ENCODE data around the gene OOSP3. TPM values are rescaled to one million over a fixed set of nuclear protein-coding genes. Genes with fewer than 3 reads are reported as not detected.
A peak's percentile ranks its signal among the peaks of the same experiment; 100 is the strongest.

Gene OOSP3
- total RNA-seq = not detected in 2 replicates
- polyA plus RNA-seq = not detected in 2 replicates
- 0.12 TPM in 1 of 2 replicates, not detected in the other for polyA plus RNA-seq (2011; cell fraction: cytosol; rRNA removed)
- 0.24 TPM in 1 of 2 replicates, not detected in the other for polyA plus RNA-seq (2011; cell fraction: nucleus; rRNA removed)
- polyA plus RNA-seq (2012) = not detected in 2 replicates
- polyA minus RNA-seq = 0.23 TPM in 1 of 2 replicates, not detected in the other
- not detected for polyA minus RNA-seq (2011; cell fraction: cytosol; rRNA and poly(A)+ RNA removed)
- 0.77 and 0.91 TPM in 2 replicates for polyA minus RNA-seq (2011; cell fraction: nucleus; rRNA and poly(A)+ RNA removed)
- Bru-seq, nascent RNA = percentile 42 among the genes with signal in this experiment
- BruChase-seq, experiment 1, labeled RNA remaining after a 6-hour chase = percentile 36 among the genes with signal in this experiment
- percentile 41 among the genes with signal in this experiment for BruChase-seq, experiment 2, labeled RNA remaining after a 2-hour chase
- long read RNA-seq = 0 reads

DNA sequence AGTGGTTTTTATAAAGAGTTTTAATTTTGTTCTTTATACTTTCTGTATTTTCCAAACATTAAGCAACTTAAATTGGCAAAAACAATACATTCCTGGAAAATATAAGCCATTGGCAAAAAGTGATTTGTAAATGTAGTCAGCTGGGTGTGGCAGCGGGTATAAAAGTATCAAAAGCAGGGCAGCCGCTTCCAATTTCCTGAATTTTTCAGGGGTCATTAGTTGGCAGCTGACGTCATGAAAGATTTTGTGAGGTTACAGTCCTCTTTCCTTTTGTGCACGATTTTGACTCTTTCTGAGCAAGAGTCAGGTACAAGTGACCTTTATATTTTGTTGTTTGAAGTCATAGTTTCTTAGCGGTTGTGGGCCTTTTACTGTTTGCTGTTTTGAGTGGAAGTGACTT, at the start of gene OOSP3:
TSS of gene OOSP3 (plus strand) at position 208 of the 400 bp plus-strand sequence. CDS start at position 235, 27 bp downstream.
- Histone ChIP-seq H3K4me3 (replicated peaks in 1 of 3; ENCODE audit: insufficient read depth in 1 of 3, low read depth in 1 of 3, low read length in 3 of 3) (no peak within 1 kb of the TSS), H3K9ac (replicated peaks; ENCODE audit: extremely low read depth, insufficient read depth, low read length) (no peak within 1 kb of the TSS), H3K27ac (ENCODE audit: insufficient read depth, low read depth, low read length) (no peak within 1 kb of the TSS), H3K4me1 (ENCODE audit: control insufficient read depth, extremely low read depth, insufficient read depth, low read length) (no peaks in the 10 kb centered on the region), H3K9me3 (replicated peaks; ENCODE audit: control insufficient read depth, insufficient read depth, low read length) (no peaks in the 10 kb centered on the region), H3K9me1 (replicated peaks; ENCODE audit: control insufficient read depth, extremely low read depth, insufficient read depth, low read length) (peaks cover 2% of the 10 kb centered on the region), H2AFZ (ENCODE audit: low read depth, low read length) (peak within 1 kb of the TSS; percentile 2), H3K79me2 (ENCODE audit: control insufficient read depth, insufficient read depth, low read length) (no peaks in the 10 kb centered on the region), H3K27me3 (ENCODE audit: control insufficient read depth in 2 of 2, insufficient read depth in 2 of 2, low read length in 2 of 2) (no peaks in the 10 kb centered on the region), H3K4me2 (ENCODE audit: insufficient read depth, low read length) (no peak within 1 kb of the TSS), H4K20me1 (replicated peaks; ENCODE audit: control insufficient read depth, extremely low read depth, insufficient read depth, low read length) (no peaks in the 10 kb centered on the region), H3K36me3 (ENCODE audit: control insufficient read depth in 2 of 2, extremely low read depth in 1 of 2, insufficient read depth in 2 of 2, low read length in 2 of 2) (no peaks in the 10 kb centered on the region)
- dilution Hi-C loops (cut with MboI; ENCODE audit: extremely low pct_ligation_motif_present, low sequenced_read_pairs) = no loop called here
- no TSS peak for BruUV-seq (replicated peaks)
- ChIA-PET POLR2A (no interaction called here), CTCF (interaction anchor here (1.6 kb wide), 1 partner anchor 23 kb away, joined by 3 read pairs; no protein-coding TSS in a partner anchor)
- DNase-seq (ENCODE audit: low read depth, low spot score) (no peak), FAIRE-seq (peak; percentile 59)
- intact Hi-C loops (cut with micrococcal nuclease) = no loop called here
- TF ChIP-seq MYC (IDR thresholded peaks at IDR 0.05; ENCODE audit: low read depth, low read length) = no peak
- TF ChIP-seq FOS (IDR thresholded peaks at IDR 0.05; ENCODE audit: borderline replicate concordance, insufficient read depth, low read length) = no peak
- TF ChIP-seq CTCF (IDR thresholded peaks at IDR 0.05; ENCODE audit: extremely low read depth in 1 of 2, insufficient read depth in 1 of 2, low read depth in 1 of 2, low read length in 2 of 2) = no peak
- TF ChIP-seq, protein P1, sequence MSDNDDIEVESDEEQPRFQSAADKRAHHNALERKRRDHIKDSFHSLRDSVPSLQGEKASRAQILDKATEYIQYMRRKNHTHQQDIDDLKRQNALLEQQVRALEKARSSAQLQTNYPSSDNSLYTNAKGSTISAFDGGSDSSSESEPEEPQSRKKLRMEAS (IDR thresholded peaks at IDR 0.05; ENCODE audit: insufficient read depth, insufficient read length) = no peak
- no peak for TF ChIP-seq EZH2 (IDR thresholded peaks at IDR 0.05; ENCODE audit: borderline replicate concordance, low read depth, low read length, severe bottlenecking)
- TF ChIP-seq JUN (IDR thresholded peaks at IDR 0.05; ENCODE audit: borderline replicate concordance, insufficient read depth, insufficient read length, low read depth) = no peak
- TF ChIP-seq POLR2AphosphoS5 (IDR thresholded peaks at IDR 0.05; ENCODE audit: insufficient read depth, low read depth, low read length) = no peak
- no peak for TF ChIP-seq POLR2A (IDR thresholded peaks at IDR 0.05; ENCODE audit: low read depth, low read length)
- no peak for TF ChIP-seq GATA2 (IDR thresholded peaks at IDR 0.05; ENCODE audit: insufficient read depth, insufficient read length, low read depth, low read length)

All from endothelial cell of umbilical vein (primary cell).